OCI-M1 (cell line): Measurements from ENCODE around the gene LINC01488.

Experiments used
- DNase-seq: peaks from one replicate; lab custom pipeline; 2025; lab: John Stamatoyannopoulos, UW

Gene LINC01488

DNA sequence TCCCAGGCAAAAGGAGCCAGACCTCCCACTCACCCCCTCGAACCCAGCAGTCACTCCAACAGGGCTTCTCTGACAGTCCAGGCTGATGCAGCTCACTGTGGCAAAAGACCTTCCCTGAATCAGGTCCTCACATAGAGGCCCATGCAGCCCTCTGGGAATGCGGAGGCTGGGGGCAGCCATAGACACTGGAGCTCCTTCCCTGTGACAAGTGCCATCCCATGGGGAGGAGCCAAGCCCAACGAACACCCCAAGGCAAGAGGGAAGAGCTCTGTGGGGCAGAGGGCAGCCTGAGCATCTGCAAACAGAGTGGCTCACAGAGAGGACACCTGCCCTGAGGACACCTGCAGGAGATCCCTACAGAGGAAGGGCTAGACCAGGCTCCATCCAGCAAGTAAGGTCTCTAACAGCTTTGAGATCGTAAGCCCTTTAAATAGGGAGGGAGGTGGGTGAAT, at the start of gene LINC01488:
LINC01488 (plus strand) TSS at position 271 of the 452 bp plus-strand sequence.
- no peak for DNase-seq

DNA sequence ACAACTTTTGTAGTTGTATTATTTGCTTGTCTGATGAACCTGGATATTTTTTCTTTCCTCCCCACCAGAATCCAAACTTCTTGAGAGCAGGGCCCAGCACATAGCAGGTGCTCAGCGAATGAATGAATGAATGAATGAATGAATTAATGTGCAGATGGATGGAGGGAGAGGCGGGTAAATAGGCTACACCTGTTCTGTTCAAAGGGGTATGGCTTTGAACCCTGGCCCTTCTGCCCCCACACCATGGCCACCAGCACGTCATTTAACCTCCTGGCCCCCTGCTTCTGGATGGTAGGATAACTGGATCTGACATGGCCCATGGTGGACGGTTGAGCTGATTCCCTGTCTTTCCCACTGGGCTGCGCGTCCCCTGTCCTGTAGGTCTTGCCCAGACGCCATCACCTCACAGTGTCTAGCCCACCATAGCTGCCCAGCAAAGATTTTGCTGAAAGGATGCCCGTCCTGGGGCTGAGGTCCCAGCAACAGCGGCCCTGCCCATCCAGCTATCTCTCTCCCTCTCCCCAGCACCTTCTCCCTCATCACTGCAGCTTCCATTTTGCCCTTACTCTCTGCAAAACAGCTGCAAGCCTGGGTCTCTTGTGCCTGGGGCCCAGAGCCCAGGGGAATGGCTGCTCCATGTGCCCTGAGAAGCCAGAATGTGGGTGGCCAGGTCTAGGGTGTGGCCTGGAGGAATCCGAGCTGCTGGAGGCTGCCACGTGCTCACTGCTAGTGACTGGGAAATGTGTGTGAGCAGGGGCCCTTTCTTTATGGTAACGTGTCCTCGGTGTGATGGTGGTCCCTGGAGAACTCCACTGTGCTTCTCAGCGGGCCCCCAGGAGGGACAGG, 49.3 kb upstream of the LINC01488 start:
- no peak for DNase-seq

DNA sequence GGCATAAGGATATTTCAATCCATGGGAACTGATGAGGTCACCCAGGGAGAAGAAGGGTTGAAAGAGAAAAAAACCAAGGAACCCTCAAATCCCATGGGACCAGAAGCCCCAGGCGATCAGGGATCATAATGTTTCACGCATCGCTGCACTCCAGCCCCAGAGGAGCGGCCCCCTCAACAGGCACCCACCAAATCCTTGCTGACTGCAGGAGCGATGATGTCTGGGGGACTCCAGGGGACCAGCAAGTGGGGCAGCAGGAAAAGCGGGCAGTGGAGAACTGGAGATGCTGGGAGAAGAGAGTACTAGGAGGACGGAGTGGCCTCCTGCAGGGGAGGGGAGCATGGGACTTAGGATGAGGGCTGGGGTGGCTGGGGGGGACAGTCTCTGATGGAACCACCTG, 47.7 kb upstream of the LINC01488 start:
- DNase-seq: no peak

DNA sequence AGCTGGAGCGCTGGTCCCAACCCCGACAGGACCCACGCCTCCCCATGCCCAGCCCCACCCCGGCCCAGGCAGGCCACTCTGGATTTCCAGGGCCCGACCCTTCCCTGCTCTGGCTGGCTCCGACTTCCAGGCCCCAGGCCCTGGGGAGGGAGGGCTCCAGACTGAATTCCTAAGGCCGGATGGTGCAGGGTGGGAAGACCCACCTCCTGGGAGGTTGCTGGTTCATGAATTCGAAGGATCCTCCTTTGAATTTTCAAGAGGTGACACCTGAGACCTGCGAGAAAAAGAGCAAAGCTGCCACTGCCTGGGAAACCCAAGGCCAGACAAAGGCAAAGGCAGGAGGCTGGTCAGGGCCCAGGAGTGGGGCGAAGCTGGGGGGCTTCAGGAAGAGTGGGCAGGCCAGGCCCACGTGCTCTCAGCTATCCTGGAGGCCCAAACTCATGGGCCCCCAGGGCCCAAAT, 47.0 kb upstream of the LINC01488 start:
- no peak for DNase-seq

DNA sequence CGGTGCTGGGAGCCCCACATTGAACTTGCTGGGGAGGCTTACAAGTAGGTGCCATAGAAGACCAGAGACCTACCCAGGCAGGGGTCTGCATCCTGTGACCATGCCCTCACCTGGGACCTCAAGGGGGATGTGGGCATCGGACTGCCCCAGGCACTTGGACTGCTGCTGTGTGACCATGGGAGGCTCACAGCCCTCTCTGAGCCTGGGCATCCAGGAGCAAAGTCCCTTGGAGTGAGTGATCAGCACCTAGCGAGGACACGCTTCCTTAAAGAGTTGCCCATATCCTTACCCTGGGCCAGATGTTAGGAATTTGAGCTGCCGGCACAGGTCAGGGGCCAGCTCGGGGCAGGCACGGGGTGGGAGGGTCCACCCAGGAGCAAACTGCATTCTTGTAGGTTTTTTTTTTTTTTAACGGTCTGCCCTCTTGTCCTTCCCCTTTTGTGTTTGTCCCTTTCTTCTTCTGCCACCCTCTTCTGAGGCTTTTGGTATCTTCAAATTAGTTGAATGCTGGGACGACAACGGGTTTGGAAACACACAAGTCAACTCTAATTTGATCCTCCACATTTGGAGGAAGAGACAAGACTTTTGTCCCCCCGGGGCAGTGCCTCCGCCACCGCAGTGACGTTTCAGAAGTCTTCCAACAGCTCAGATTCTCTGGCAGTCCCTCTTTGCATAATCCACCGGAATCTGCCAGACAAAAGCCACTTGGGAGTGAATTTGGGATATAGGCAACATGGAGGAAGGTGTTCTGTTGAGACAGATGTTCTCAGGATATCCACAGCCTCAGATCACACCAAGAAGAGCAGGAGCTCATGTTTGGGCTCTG, 46.1 kb upstream of the LINC01488 start:
- peak; percentile 69 for DNase-seq

DNA sequence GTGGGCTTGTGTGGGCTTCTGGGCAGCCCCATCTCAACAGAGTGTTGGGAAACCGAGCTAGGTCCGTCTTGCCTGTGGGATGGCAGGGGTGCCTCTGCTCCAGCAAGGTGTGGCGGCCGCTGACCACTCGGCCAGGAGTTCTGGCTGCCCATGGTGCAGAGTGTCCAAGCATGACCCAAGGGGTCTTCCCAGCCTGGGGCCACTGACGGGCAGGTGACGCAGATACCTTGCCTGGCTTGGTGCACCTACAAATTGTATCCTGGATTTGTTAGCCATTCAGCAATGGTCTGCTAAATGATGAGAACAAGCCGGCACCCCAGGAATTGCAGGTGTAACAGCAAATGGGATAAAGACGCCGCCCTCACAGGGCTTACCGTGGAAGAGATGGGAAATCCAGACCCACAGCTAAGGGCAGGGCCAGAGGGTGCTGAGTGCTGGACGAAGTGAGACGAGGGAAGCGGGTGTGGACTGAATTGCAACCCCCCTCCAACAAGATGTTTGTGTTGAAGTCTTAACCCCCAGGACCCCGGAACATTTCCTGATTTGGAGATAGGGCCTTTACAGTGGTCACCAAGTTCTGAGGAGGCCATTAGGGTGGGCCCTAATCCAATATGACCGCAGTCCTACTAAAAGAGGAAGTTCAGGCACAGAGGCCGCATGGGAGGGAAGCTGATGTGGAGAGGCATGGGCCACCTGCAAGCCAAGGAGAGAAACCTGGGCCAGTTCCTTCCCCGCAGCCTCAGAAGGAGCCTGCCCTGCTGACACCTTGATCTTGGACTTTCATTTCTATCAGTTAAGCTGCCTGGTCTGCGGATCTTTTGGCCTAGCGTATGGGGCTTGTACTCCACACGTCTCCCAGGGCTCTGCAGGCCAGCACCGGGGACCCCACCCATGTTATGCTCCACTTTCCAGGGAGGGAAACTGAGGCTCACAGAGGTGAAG, 45.2 kb upstream of the LINC01488 start:
- peak; percentile 96 for DNase-seq

DNA sequence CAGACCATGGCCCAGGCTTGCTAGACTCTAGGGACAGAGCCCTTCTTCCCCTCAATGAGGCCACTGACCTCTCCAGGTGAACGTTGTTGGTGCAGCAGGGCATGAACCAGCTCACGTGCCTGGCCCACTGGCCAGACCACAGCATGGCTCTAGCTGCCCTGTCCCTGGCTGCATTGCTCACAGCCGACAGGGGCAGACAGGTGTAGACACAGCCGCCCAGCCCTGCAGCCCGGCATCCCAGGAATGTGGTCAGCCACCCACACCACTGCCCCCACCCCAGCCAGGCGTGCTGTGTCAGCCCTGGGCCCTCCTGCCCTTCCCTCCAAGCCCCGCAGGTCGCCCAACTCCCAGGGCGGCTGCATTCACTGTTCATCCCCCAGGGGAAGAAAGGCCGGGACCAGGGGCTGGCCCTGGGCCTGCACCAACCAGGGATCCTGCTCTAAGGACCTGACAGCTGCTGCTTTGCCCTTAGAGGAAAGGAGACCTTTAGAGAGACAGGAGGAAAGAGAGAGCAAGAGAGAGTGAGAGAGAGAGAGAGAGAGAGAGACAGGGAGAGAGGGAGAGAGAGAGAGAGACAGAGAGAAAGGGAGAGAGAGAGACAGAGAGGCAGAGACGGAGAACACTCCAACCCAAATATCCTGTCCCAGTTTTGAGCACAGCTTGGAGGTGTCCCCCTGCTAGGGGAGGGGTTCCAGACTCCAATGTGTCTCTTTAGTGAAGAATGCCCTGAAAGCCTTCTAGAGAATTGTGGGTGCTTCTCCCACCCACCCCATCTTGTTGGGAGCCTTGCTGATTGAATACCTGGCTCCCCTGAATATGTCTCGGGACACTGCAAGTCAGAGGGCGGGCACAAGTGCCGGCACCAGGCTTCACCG, 44.2 kb upstream of the LINC01488 start:
- no peak for DNase-seq

DNA sequence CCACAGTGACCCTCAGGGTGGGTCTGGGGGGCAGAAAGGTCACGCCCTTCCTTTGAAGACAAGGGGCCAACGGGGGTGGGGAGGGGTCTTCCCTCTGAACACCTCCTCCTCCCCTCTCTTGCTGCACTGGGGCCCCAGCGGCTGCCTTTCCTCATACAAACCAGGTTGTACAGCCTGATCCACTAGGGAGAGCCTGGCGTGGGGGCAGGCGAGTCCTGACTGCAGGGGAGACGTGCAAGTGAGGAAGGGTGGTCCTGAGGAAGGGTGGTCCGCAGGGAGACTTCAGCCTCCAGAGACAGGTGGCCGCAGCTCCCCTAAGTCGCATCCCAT, 43.6 kb upstream of the LINC01488 start:
- no peak for DNase-seq

DNA sequence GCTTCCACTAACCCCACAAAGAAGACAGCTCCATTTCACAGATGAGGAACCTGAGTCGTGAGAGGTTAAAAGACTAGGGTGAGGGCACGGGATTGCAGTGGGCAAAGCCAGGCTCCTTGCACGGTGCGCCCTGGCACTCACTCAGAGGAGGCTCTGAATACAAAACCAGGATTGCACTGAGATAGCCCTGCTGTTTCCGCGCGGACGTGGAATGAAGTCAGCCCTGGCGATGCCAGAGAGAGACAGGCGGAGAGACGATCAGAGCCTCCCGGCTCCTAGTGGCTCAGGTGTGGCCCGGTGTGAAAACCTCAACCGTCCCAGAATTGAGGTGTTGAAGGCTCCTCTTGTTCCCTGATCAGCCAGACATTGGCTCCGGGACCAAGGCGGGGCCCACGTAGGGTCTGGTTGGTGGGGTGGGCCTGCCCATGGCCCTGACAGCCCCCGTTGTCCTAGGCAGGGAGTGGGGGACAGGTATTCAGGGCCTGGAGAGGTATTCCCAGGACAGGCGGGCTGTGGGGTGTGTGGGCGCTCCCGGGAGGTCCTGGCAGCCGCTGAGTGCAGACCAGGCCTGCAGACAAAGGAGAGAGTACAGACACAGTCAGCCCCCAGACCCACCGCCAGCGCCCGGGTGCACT, 43.1 kb upstream of the LINC01488 start:
- no peak for DNase-seq

DNA sequence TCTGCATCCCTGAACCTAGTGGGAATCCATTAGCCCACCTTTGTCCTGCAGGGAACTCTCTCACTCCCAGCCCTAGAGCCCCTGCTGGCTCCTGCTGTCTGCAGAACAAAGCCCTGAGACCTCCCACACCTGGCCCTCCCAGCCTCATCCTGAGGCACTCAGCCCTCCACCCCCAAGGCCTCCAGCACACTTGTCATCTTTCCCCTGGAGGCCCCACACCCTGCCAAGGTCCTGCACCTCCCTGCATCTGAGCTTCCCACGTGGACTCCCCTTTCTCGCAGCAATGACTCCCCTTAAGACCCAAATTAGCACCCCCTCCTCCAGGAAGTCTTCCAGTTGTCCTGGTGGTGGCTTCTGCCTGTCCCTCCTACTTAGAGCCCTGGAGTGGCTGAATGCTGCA, 42.3 kb upstream of the LINC01488 start:
- DNase-seq: no peak

DNA sequence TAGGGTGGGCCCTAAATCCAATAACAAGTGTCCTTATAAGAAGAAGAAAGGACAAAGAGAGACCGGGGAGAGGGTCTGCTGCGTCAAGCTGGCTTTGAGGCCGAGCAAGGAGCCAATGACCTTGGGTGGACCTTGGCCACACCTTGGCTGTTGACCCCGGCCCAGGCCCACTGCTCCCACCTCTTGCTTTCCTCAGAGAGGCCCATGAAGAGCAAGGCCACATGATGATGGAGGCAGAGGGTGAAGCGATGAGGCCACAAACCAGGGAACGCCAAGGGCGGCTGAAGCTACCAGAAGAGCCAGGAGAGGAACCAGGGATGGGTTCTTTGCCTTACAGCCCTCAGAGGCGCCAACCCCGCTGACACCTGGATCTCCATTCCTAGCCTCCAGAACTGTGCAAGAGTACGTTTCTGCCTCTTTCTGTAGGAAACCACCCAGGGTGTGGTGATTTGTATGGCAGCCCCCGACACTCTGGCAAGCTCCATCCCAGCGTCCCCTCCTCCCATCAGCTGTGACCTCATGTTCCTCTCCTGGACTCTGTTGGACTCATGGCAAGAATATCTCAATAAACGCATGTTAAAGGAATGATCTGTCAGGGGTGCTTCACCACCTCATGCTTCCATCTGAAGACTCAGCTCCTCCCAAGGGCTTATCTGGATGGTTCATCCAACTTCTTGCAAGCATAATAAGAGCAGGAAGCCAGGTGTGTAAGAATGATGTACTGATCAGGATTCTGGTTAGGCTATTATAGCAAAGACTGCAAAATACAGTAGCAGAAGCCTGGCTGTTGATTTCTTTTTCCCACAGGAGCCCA, 41.6 kb upstream of the LINC01488 start:
- DNase-seq: no peak

DNA sequence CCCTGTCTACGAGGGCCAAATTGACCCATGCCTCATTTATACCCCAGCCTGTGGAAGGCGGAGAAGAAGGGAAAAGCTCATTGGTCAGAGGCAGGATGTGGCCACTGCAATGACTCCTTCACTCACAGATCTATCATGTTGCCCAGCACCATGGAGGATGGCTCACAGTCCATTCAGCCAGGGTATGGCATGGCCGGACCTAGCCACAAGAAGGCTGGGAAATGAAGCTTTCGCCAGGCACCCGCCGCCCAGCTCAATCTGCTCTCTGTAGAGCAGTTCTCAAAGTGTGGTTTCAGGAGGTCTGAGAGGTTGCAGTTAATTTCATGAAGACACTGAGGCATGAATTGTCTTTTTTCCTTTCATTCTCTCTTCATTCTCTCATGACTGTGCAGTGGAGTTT, 40.6 kb upstream of the LINC01488 start:
- no peak for DNase-seq

DNA sequence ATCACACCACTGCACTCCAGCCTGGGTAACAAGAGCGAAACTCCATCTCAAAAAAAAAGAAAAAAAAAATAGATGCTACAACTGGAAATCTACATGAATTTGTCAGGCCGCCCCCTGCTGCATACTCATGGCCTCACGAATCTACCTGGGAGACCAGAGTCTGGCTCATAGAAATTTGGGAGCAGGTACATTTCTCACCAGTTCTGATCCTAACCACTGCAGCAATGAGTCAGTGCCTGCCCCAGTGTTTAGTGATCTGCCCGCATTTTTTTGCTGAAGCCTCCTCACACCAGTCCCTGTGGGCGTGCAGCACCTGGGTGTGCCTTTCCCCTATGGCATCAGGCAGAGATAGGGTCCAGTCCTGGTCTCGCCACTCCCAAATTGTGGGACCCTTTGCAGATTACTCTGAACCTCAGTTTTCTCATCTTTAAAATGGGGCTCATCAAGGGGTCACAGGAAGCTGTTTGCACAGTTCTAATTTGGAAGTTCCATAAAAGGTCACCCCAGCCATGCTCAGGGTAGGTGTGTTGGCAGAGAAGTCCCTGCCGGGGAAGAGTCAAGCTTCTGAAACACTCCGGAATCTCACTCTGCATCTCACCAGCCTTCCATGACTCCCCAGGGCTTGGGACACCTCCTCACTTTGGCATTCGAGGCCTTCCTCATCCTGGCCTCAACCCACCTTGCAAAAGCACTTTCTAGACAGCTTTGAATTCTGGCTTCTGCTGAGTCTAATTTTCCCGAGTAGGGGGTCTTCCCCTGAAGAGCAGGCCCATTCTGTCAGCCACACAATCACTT, 39.3 kb upstream of the LINC01488 start:
- no peak for DNase-seq

DNA sequence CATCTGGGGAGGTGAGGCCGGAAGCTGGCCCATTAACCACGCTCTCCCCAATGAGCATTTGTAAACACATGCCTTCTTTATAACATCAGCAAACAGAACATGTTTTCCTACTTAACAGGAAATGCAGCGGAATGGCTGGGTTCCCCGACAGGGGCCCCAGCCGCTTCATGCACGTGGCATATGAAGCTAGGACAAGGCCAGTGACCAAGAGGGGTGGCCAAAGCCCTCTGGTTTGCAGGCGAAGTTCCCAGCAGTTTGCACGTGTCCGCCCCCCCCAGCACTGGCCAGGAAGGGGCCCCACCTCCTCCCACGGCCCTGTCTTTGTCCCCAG, 38.7 kb upstream of the LINC01488 start:
- no peak for DNase-seq

DNA sequence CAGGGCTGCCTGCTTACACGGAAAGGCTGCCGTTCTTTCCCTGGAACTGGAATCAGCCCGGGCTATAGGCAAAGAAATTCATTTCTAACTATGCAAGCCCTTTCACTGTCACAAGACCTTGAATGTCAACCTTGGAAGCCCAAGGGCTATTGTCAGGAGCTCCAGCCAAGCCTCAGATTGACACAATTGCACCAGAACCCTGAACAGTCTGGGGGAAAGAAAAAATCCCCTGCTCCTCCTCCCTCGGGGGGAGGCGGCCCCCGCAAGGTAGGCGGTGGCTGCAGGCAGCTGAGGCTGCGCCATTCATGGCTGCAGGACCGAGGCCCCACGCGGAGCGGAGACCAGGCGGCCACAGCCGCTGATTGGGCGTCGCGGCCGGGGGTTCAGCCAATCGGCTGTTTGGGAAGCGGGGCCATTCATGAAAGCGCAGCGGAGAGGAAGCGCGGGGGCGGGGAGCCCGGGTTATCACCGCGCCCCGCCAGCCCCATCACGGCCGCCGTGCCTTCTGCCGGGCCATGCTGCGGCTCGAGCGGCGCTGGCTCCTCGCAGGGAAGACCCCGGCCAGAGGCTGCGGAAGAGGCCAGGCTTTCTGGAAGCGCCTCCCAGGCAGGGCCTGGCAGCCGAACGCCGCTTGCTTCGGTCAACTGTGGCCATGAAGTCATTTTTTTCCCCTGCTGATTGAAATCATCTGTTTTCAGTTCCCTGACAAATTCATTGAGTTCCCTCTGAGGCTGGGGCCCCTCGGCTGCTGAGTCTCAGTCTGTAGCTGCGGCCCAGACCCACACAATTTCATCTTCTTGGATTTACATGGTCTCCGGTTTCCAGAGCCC, 38.1 kb upstream of the LINC01488 start:
- peak; percentile 100 for DNase-seq

DNA sequence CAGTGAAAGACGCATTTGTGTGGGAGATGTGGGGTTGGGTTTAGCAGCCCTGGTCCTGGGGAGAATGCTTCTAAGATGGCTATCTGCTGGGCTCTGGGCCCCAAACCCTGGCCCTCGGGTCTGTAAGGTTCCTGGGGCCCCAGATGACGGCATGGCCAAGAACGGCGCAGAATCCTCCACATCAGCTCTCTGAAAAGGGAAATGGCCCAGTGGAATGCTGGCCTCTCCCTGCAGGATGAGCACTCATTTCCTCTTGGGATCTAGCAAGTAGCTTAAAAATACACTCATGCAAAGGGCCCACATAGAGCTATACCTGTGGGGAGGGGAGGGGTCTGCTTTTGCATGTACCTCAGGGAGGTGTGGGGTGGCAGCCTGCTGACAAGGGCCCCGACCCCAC, 37.5 kb upstream of the LINC01488 start:
- DNase-seq: no peak

DNA sequence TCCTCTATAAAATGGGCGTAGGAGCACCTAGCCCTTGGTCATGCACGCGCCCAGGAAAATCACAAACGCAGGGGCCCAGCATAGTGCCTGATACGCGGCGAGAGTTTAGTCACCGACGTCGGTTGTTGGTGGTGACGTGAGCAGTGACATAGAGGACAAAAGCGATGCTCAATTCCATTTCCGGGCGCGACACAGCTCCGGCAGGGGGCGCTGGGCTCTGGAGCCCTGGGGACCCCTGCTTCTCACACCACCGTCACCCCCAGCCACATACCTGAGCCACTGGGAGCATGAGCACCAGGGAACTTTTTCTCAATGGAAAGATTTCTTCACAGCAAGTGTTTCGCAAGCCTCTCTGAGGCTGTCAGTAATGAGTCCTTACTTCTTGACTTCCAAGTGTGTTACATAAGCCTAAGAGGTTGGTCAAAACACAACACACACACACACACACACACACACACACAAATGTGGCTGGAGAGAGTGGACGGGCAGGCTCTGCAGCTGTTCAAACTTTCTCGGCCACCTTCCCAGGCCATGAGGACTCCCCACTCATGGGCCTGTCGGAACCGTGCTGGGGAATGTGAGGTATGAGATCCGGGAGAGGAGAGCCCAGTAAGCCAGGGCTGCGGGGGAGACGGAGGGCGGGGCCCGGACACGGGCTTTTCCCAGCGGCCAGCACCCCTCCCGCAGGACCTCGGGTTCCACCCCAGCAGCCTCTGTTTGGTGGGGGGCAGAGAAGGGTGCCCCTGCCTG, 36.9 kb upstream of the LINC01488 start:
- peak; percentile 83 for DNase-seq
